ENCODE measurements around the gene MYO15B.

Gene MYO15B

GRCh38 chr17:75607086-75607485, 19.5 kb downstream of the MYO15B start:
- no peak for DNase-seq

- no peak for DNase-seq
Observed at GRCh38 chr17:75610103-75610984, 22.7 kb downstream of the MYO15B start.

GRCh38 chr17:75611851-75612429, 24.3 kb downstream of the MYO15B start:
- DNase-seq = no peak

- DNase-seq = no peak
Observed at GRCh38 chr17:75612906-75613626, 25.5 kb downstream of the MYO15B start.

- no peak for DNase-seq
Observed at GRCh38 chr17:75614006-75614405, 26.4 kb downstream of the MYO15B start.

GRCh38 chr17:75614556-75615270, 27.1 kb downstream of the MYO15B start:
- no peak for DNase-seq

GRCh38 chr17:75615301-75615700, 27.7 kb downstream of the MYO15B start:
- no peak for DNase-seq

- no peak for DNase-seq
Observed at GRCh38 chr17:75616521-75617122, 29.0 kb downstream of the MYO15B start.

GRCh38 chr17:75617218-75617617, 29.6 kb downstream of the MYO15B start:
- DNase-seq = no peak

GRCh38 chr17:75617675-75618074, 30.1 kb downstream of the MYO15B start:
- DNase-seq = no peak

- DNase-seq = no peak
Observed at GRCh38 chr17:75619506-75620431, 32.2 kb downstream of the MYO15B start.

GRCh38 chr17:75621489-75621888, 33.9 kb downstream of the MYO15B start:
- no peak for DNase-seq

- no peak for DNase-seq
Observed at GRCh38 chr17:75622076-75622475, 34.5 kb downstream of the MYO15B start.

GRCh38 chr17:75622771-75623273, 35.2 kb downstream of the MYO15B start:
- no peak for DNase-seq

- DNase-seq = no peak
Observed at GRCh38 chr17:75623386-75623785, 35.8 kb downstream of the MYO15B start.

- DNase-seq = no peak
Observed at GRCh38 chr17:75624021-75624420, 36.4 kb downstream of the MYO15B start.

GRCh38 chr17:75624714-75625345, 37.2 kb downstream of the MYO15B start:
- DNase-seq = no peak

- DNase-seq = no peak
Observed at GRCh38 chr17:75625813-75626486, 38.4 kb downstream of the MYO15B start.

GRCh38 chr17:75626496-75627038, 39.0 kb downstream of the MYO15B start:
- DNase-seq = no peak

- no peak for DNase-seq
Observed at GRCh38 chr17:75627094-75627493, 39.5 kb downstream of the MYO15B start.
